Stimulated activated CD4-positive, alpha-beta T cell treated with anti-CD3 and anti-CD28 coated beads, TNF-alpha, amount 100 ng/mL, for 4 hours (primary cell): ENCODE measurements around the gene CLASP1.
"Not testable (repeated sequence)": the region's sequence is repeated elsewhere in the genome, so short reads cannot be mapped to it uniquely, and the experiment has no call there.

ENCODE experiments used
- DNase-seq, 3 experiments: peaks; one replicate each; pipeline ENCODE4 v3.0.0-alpha.2; 2020; ENCODE audit warnings: low read depth in 3 of 3

Gene CLASP1

GRCh38 chr2:121505005-121505404, 144.3 kb downstream of the CLASP1 start:
- no peak for DNase-seq

GRCh38 chr2:121504316-121504715, 144.9 kb downstream of the CLASP1 start:
- DNase-seq: no peak

GRCh38 chr2:121502781-121503180, 146.5 kb downstream of the CLASP1 start:
- no peak for DNase-seq

DNA sequence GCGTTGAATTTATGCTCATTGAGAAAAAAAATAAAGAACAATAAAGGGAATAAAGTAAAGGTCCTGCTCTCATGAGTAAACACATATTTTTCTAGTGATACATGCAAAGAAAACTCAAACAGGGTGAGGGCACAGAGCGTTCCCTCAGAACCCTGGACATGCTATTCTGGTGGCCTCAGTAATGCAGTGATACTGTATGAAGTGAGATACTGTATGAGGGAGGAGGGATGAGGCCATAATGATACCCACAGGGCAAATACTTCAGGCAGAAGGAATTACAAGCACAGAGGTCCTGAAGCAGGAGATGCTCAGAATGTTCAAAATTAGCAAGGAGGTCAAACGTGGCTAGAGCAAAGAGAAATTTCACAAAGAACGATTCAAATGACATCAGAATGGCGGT, 147.0 kb downstream of the CLASP1 start:
- DNase-seq: no peak

- DNase-seq: no peak
Measured at GRCh38 chr2:121501554-121501953, 147.7 kb downstream of the CLASP1 start.

GRCh38 chr2:121501031-121501430, 148.2 kb downstream of the CLASP1 start:
- no peak for DNase-seq

- no peak for DNase-seq
Measured at GRCh38 chr2:121498731-121499130, 150.5 kb downstream of the CLASP1 start.

GRCh38 chr2:121492409-121492808, 156.9 kb downstream of the CLASP1 start:
- no peak for DNase-seq

GRCh38 chr2:121491518-121491917, 157.7 kb downstream of the CLASP1 start:
- DNase-seq: no peak

- no peak for DNase-seq
Measured at GRCh38 chr2:121490584-121491133, 158.6 kb downstream of the CLASP1 start.

DNA sequence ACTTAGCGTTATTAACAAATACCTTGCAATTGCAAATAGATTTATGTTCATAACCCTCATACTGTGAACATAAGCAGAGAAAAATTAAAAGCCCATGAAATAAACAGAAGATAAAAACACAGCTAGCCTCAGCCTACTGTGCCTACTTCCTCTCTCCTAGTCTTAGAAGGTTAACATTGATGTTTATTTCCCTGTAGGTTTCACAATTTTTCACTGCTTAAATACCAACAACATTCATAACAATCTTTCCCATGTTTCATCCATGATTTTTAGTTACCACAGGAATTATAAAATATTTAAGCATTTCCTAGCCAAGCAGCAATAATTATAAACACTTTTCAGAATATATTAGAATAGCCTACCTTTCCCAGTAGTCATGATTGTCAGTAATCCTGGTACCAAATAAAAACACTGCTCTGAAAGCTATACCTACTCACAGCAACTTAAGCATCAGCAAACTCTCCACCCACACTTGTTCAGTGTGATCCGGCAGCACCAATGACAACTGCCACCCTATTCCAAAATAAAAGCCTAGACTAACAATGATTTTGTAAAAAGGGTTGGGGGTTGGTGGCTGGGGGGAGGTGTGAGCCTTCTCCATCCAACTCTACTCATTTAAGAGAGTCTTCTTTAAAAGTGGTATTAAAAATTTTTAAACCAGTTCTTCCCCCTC, 159.2 kb downstream of the CLASP1 start:
- DNase-seq: no peak

DNA sequence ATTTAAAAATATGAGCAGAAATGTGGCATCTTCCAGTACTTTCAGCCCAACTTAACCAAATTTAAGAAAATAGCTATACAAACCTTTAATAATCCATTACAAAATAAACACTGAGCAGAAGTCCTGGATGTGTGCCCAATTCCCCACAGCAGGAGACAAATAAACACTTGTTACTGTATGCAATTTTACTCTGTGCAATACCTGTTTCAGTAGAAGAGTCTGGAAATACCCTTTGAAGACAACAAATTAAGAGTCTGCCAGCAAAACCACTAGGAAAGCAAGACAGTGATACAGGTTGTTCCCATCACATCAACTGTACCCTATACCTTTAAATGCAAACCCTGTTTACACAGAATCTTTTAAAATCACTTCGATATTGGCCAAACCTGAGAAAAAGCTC, 160.0 kb downstream of the CLASP1 start:
- no peak for DNase-seq

- no peak for DNase-seq
Measured at GRCh38 chr2:121486191-121486790, 163.0 kb downstream of the CLASP1 start.

- DNase-seq: no peak
Measured at GRCh38 chr2:121485039-121485438, 164.2 kb downstream of the CLASP1 start.

GRCh38 chr2:121483846-121484245, 165.4 kb downstream of the CLASP1 start:
- DNase-seq: no peak

DNA sequence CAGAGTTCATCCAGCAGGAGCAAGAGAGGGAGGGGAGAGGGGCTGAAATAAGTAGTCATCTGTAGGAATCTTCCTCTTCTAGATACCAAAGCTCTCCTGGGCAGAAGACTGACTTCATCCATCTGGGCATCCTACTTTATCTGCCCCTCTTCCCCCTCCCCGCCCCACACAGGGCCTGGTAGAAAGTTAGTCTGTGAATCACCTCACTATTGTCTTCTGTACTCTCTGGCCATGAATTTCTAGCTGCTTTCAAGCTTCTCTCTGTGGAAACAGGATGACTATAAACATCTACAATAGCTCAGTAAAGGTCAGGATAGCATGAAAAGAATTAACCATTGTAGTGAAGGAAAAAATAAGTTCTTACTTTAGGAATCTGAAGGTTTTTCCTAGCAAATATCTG, 166.2 kb downstream of the CLASP1 start:
- no peak for DNase-seq

DNA sequence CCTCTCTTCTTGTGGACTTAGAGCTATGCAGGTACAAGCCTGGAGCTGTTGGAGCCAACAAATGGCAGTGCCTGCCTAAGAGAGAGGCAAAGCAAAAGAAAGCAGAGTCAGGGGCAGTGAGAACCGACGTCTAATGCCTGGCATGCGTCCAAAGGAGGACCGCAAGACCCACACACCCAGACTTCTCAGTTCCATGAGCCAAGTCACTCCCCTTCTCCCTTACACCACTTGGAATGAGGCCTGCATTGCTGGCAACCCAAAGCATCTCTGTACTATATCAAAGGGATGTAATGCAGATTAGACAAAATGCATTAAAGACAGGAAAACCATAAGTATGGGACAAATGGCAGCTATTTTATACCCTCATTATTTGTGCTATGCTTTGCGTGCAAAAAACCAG, 168.4 kb downstream of the CLASP1 start:
- no peak for DNase-seq

DNA sequence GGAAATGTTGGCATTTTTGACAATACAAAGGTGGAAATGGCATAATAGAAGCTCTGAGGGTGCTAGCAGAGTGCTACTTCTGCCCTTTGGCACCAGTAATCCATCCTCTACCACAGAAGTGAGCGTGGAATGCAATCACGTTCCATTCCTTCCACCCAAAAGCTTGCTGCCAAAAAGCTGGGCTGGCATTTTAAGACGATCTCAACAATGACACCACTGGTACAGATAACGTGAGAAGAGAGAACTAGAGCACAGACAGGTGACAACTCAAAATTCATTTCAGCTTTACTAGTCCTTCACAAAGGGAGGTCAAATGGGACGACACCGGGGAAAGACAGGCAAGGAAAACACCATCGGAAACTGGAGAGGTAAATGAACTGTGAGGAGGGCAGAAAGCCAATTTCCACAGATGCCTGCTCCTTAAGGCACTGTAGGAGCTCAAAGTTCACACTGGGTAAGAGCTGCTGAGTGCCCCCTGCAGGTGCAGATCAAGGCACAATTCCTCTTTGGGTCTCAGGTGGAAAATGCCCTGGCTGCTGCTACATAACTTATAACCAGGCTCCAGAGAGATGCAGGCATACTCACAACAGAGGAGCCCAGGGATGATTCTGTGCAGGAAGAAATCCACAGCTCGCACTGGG, 169.3 kb downstream of the CLASP1 start:
- DNase-seq: no peak

GRCh38 chr2:121478996-121479745, 170.1 kb downstream of the CLASP1 start:
- no peak for DNase-seq

DNA sequence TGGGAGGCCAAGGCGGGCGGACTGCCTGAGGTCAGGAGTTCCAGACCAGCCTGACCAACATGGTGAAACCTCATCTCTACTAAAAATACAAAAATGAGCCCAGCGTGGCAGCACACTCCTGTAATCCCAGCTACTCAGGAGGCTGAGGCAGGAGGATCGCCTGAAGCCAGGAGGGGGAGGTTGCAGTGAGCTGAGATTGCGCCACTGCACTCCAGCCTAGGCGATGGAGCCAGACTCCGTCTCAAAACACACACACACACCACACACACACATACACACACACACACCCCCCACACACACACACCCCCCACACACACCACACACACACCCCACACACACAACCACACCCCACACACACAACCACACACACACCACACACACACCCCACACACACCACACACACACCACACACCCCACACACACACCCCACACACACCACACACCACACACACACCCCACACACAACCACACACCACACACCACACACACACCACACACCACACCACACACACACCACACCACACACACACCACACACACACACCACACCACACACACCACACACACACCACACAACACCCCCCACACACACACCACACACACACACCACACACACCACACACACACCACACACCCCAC, 170.8 kb downstream of the CLASP1 start:
- not testable (repeated sequence) for DNase-seq

DNA sequence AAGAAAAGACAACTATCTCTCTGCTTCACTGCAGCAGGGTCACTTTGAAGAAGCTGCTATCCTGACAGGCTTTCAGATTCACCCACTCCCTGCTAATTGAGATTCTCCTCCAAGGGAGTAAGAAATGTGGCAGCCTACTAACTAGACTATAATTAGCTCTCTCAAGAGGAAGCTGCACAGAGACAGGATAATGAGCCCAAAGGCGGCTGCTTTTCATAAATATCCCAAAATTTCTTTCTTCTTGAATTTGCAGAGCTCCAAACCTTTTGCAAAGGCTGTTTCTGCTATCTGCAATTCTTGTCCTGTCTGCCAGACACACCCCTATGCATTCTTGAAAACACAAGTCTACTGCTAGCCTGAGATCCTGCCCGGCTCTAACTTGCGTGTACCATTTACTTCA, 172.6 kb downstream of the CLASP1 start:
- DNase-seq: no peak
